ENCODE results near the gene TET3.
"Not testable (repeated sequence)": the region's sequence is repeated elsewhere in the genome, so short reads cannot be mapped to it uniquely, and the experiment has no call there.

TET3 gene

GRCh38 chr2:73984203-73984921 is at the start of gene TET3:
Gene TET3, plus strand, starts transcription at chr2:73984910. Its CDS starts 1,494 bp downstream, at chr2:73986404.
- Mint-ChIP-seq H3K27me3 (no peaks in the 10 kb centered on the region), H3K36me3 (ENCODE audit: low read depth) (peaks cover 32% of the 10 kb centered on the region), H3K27ac (peak within 1 kb of the TSS; percentile 93), H3K9me3 (no peaks in the 10 kb centered on the region), H3K4me1 (ENCODE audit: low read depth) (peaks cover 79% of the 10 kb centered on the region), H3K4me3 (peak within 1 kb of the TSS; percentile 90)

- no peak overlapping the region for H3K27ac Mint-ChIP-seq
- no peaks in the 10 kb centered on the region for H3K9me3 Mint-ChIP-seq
- peaks cover 61% of the 10 kb centered on the region for H3K36me3 Mint-ChIP-seq (ENCODE audit: low read depth)
- no peak overlapping the region for H3K4me3 Mint-ChIP-seq
- no peaks in the 10 kb centered on the region for H3K27me3 Mint-ChIP-seq
- H3K4me1 Mint-ChIP-seq (ENCODE audit: low read depth), result peaks cover 88% of the 10 kb centered on the region
These were observed 49.1 kb upstream of the TET3 start for GRCh38 chr2:73935641-73936040.

GRCh38 chr2:73937103-73937885 is 47.4 kb upstream of the TET3 start:
- peaks cover 86% of the 10 kb centered on the region for H3K4me1 Mint-ChIP-seq (ENCODE audit: low read depth)
- H3K27ac Mint-ChIP-seq, result no peak overlapping the region
- H3K27me3 Mint-ChIP-seq, result no peaks in the 10 kb centered on the region
- no peaks in the 10 kb centered on the region for H3K9me3 Mint-ChIP-seq
- H3K36me3 Mint-ChIP-seq (ENCODE audit: low read depth), result peaks cover 64% of the 10 kb centered on the region
- H3K4me3 Mint-ChIP-seq, result no peak overlapping the region

DNA sequence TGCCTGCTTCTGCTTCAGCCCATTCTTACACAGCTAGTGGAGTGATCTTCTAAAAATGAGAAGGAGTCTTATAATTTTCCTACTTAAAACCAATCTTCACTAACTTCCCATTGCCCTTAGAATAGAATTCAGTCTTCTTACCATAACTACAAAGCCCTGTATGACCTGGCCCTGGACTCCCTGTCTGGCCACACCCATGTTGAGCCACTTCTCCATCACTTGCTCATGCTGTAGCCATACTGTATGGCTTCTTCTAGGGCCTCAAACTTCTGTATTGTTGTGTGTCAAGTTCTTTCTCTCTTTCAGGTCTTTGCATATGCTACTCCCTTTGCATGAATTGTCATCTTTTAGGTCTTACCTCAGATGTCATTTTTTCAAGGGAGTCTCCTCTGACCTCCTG is 46.8 kb upstream of the TET3 start:
- peaks cover 86% of the 10 kb centered on the region for H3K4me1 Mint-ChIP-seq (ENCODE audit: low read depth)
- no peak overlapping the region for H3K4me3 Mint-ChIP-seq
- no peaks in the 10 kb centered on the region for H3K27me3 Mint-ChIP-seq
- peaks cover 64% of the 10 kb centered on the region for H3K36me3 Mint-ChIP-seq (ENCODE audit: low read depth)
- H3K9me3 Mint-ChIP-seq, result no peaks in the 10 kb centered on the region
- no peak overlapping the region for H3K27ac Mint-ChIP-seq

DNA sequence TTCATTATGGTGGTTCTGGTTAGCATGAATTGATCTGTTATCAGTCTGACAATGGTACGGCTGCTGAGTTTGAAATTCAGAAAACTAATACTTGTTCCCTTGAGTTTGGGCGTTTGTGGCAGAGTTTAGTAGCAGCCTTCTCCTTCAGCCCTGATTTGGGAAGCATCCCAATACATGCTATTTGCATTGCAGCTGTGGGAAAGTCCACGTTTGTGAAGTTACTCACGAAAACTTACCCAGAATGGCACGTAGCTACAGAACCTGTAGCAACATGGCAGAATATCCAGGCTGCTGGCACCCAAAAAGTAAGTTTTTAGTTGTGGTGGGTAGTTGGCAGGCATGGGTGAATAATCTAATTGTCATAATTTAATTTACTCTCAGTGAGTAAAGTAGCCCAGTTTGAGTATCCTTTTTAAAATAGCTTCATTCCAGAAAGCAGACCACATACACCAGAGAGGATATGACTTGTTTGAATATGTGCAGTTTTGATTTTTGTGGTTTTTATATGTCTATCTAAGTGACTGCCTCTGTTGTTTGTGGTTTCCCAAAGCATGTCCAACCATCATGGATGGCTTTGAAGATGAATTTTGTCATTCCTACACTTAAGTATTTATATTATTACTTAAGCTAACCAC is 45.9 kb upstream of the TET3 start:
- peaks cover 85% of the 10 kb centered on the region for H3K4me1 Mint-ChIP-seq (ENCODE audit: low read depth)
- peak overlapping the region; percentile 56 for H3K27ac Mint-ChIP-seq
- peak overlapping the region; percentile 33 for H3K4me3 Mint-ChIP-seq
- no peaks in the 10 kb centered on the region for H3K9me3 Mint-ChIP-seq
- peaks cover 59% of the 10 kb centered on the region for H3K36me3 Mint-ChIP-seq (ENCODE audit: low read depth)
- no peaks in the 10 kb centered on the region for H3K27me3 Mint-ChIP-seq

- no peak overlapping the region for H3K4me3 Mint-ChIP-seq
These were observed 45.3 kb upstream of the TET3 start for GRCh38 chr2:73939419-73939818.

DNA sequence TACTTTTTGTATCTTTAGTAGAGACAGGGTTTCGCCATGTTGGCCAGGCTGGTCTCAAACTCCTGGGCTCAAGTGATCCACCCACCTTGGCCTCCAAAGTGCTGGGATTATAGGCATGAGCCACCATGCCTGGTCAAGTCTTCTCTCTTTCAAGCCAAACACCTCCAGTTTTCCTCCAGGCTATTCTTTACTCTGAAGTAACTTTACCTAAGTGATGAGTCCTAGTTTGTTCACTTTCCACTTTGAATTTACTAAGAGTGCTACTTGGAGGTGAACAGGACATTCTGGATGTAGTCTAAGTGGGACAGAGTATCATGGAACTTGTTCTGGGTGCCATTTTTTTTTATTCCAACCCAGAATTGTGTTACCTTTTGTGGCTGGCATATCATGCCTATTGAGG is 44.6 kb upstream of the TET3 start:
- H3K27me3 Mint-ChIP-seq, H3K4me3 Mint-ChIP-seq, H3K9me3 Mint-ChIP-seq, H3K27ac Mint-ChIP-seq: not testable (repeated sequence)
- Mint-ChIP-seq H3K4me1 (ENCODE audit: low read depth) (peaks cover 94% of the 10 kb centered on the region), H3K36me3 (ENCODE audit: low read depth) (peaks cover 67% of the 10 kb centered on the region)

More at GRCh38 chr2:73939419-73939818, 45.3 kb upstream of the TET3 start:
- peaks cover 88% of the 10 kb centered on the region for H3K4me1 Mint-ChIP-seq (ENCODE audit: low read depth)
- H3K9me3 Mint-ChIP-seq, result no peaks in the 10 kb centered on the region
- peaks cover 62% of the 10 kb centered on the region for H3K36me3 Mint-ChIP-seq (ENCODE audit: low read depth)
- peak overlapping the region; percentile 42 for H3K27ac Mint-ChIP-seq
- no peaks in the 10 kb centered on the region for H3K27me3 Mint-ChIP-seq

- Mint-ChIP-seq H3K9me3 (no peaks in the 10 kb centered on the region), H3K27me3 (no peaks in the 10 kb centered on the region), H3K36me3 (ENCODE audit: low read depth) (peaks cover 72% of the 10 kb centered on the region), H3K27ac (peak overlapping the region; percentile 68), H3K4me3 (no peak overlapping the region), H3K4me1 (ENCODE audit: low read depth) (peaks cover 91% of the 10 kb centered on the region)
These were observed 42.0 kb upstream of the TET3 start for GRCh38 chr2:73942664-73943063.

DNA sequence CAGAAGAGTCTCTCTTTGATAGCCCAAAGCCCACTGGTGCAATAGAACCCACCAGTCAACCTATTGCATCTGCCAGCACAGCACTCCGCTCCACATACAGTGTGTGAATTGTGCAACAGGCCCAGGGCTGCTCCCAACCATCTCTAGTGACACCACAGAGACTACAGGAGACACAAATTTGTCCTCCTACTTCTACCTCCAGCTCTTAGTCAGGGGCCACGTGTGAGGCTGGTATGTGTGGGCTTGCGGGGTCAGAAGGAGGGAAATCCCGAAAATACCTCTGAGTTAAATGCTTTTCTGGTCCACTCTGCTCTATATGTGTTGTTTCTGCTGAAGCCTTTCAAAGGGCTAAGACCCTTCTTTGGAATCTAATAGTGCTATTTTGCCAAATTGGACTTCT is 40.0 kb upstream of the TET3 start:
- no peaks in the 10 kb centered on the region for H3K9me3 Mint-ChIP-seq
- peaks cover 74% of the 10 kb centered on the region for H3K36me3 Mint-ChIP-seq (ENCODE audit: low read depth)
- peak overlapping the region; percentile 64 for H3K27ac Mint-ChIP-seq
- H3K4me3 Mint-ChIP-seq, result peak overlapping the region; percentile 14
- peaks cover 89% of the 10 kb centered on the region for H3K4me1 Mint-ChIP-seq (ENCODE audit: low read depth)
- H3K27me3 Mint-ChIP-seq, result no peaks in the 10 kb centered on the region

GRCh38 chr2:73946215-73946614 is 38.5 kb upstream of the TET3 start:
- Mint-ChIP-seq H3K4me1 (ENCODE audit: low read depth) (peaks cover 89% of the 10 kb centered on the region), H3K9me3 (no peaks in the 10 kb centered on the region), H3K27me3 (no peaks in the 10 kb centered on the region), H3K4me3 (no peak overlapping the region), H3K27ac (peak overlapping the region; percentile 24), H3K36me3 (ENCODE audit: low read depth) (peaks cover 74% of the 10 kb centered on the region)

DNA sequence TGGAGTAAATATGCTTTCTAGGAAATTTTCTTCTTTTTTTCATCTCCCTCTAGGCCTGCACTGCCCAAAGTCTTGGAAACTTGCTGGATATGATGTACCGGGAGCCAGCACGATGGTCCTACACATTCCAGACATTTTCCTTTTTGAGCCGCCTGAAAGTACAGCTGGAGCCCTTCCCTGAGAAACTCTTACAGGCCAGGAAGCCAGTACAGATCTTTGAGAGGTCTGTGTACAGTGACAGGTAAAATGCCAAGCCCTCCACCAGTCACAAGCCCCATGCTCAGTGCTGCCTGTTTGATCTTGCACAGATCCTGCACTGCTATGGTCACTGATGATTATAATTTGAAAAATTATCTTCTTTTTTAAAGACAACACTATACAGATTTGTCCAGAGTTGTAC is 38.0 kb upstream of the TET3 start:
- H3K4me1 Mint-ChIP-seq (ENCODE audit: low read depth), result peaks cover 90% of the 10 kb centered on the region
- no peaks in the 10 kb centered on the region for H3K9me3 Mint-ChIP-seq
- no peak overlapping the region for H3K4me3 Mint-ChIP-seq
- H3K27me3 Mint-ChIP-seq, result no peaks in the 10 kb centered on the region
- no peak overlapping the region for H3K27ac Mint-ChIP-seq
- peaks cover 74% of the 10 kb centered on the region for H3K36me3 Mint-ChIP-seq (ENCODE audit: low read depth)

DNA sequence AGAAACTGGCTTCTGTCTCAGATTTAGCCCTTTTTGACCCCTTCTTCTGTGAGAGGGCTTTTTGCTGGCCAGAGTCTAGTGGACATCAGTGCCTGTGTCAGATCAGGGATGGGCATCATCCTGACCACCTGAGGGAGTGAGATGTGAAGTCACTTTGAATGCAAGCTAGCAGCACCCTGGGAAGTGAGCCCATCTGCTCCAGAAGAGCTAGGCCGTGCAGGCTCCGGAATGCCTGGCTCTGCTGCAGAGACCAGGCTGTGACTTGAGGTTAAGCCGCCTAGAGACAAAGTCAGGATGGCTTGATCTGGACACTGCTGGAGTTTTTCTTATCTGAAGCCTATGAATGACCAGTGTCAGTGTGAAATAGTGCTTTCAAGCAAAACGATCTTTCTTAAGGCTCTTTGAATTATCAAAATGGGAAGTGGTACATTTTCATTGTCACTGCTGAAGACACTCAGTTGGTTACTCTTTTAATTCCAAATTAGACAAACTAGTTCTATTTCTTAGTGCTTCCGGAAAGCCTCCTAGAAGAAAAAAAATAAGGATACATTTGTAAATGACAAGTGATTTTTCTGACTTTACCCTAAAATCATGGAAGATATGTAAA is 37.2 kb upstream of the TET3 start:
- Mint-ChIP-seq H3K27ac (no peak overlapping the region), H3K36me3 (ENCODE audit: low read depth) (peaks cover 78% of the 10 kb centered on the region), H3K4me3 (no peak overlapping the region), H3K9me3 (no peaks in the 10 kb centered on the region), H3K4me1 (ENCODE audit: low read depth) (peaks cover 92% of the 10 kb centered on the region), H3K27me3 (no peaks in the 10 kb centered on the region)

DNA sequence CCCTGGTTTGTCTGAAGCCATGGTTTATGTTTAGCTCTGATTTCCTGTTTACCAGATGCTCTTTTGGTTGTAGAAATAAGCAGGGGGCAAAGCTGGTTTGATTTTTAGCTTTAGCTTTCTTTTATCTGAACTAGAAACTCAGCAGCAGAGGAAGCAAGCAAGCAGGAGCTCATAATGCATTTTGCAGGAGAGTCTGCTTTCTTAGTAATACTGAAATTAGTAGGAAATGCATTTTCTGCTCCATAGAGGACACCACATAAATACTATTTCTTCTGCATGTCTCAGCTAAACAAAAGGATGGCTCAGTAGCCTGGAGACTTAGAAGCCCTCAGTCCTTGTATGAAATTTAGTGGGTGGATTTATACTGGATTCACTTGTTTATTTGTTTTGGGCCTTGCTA is 34.9 kb upstream of the TET3 start:
- Mint-ChIP-seq H3K36me3 (ENCODE audit: low read depth) (peaks cover 75% of the 10 kb centered on the region), H3K4me1 (ENCODE audit: low read depth) (peaks cover 71% of the 10 kb centered on the region), H3K27ac (no peak overlapping the region), H3K27me3 (no peaks in the 10 kb centered on the region), H3K4me3 (no peak overlapping the region), H3K9me3 (no peaks in the 10 kb centered on the region)

- H3K27me3 Mint-ChIP-seq, result no peaks in the 10 kb centered on the region
- peaks cover 54% of the 10 kb centered on the region for H3K4me1 Mint-ChIP-seq (ENCODE audit: low read depth)
- H3K9me3 Mint-ChIP-seq, result no peaks in the 10 kb centered on the region
- H3K4me3 Mint-ChIP-seq, result no peak overlapping the region
- H3K27ac Mint-ChIP-seq, result peak overlapping the region; percentile 42
- H3K36me3 Mint-ChIP-seq (ENCODE audit: low read depth), result peaks cover 75% of the 10 kb centered on the region
These were observed 31.9 kb upstream of the TET3 start for GRCh38 chr2:73952499-73953446.
